Kidney (tissue), 14 donors: ENCODE measurements around the gene DNAH3. TPM values are rescaled to one million over a fixed set of nuclear protein-coding genes. Genes with fewer than 3 reads are reported as not detected.
A peak's percentile ranks its signal among the peaks of the same experiment; 100 is the strongest.

Source experiments
- DNase-seq, 5 donors: peaks; one replicate each; pipeline ENCODE4 v3.0.0-alpha.2; 2013 to 2020
- FAIRE-seq: peaks from 2 replicates; lab custom pipeline; 2012; peaks lifted over from hg19 to GRCh38; lab: Jason Lieb, UNC
- H3K27ac ChIP-seq, 2 donors: one replicate each; pipeline ENCODE4 v1.7.0; 2013; ENCODE audit warnings: low read depth in 2 of 2, low read length in 2 of 2, inconsistent platforms in 1 of 2
- H3K27me3 ChIP-seq: one replicate; pipeline ENCODE4 v1.7.1; 2013; ENCODE audit warnings: low read length, inconsistent platforms; ENCODE audit not compliant: control insufficient read depth, insufficient read depth
- H3K36me3 ChIP-seq, 3 donors: one replicate each; pipeline versions ENCODE4 v1.7.0 to v1.7.1; 2013; ENCODE audit warnings: low read length in 3 of 3, control low read depth in 1 of 3, inconsistent platforms in 1 of 3; ENCODE audit not compliant: insufficient read depth in 3 of 3, control insufficient read depth in 2 of 3
- H3K4me1 ChIP-seq, 3 donors: one replicate each; pipeline versions ENCODE4 v1.7.0 to v1.7.1; 2013; ENCODE audit warnings: low read length in 3 of 3, inconsistent platforms in 1 of 3, low read depth in 1 of 3; ENCODE audit not compliant: control insufficient read depth in 2 of 3, insufficient read depth in 2 of 3
- H3K4me3 ChIP-seq, 3 donors: one replicate each; pipeline versions ENCODE4 v1.7.0 to v1.8.1; 2013; ENCODE audit warnings: low read length in 3 of 3, control low read depth in 1 of 3, inconsistent platforms in 1 of 3
- H3K9ac ChIP-seq, 3 donors: one replicate each; pipeline versions ENCODE4 v1.7.0 to v1.7.1; 2013; ENCODE audit warnings: low read length in 3 of 3, control low read depth in 1 of 3, inconsistent platforms in 1 of 3
- H3K9me3 ChIP-seq, 3 donors: one replicate each; pipeline versions ENCODE4 v1.7.0 to v1.7.1; 2013; ENCODE audit warnings: low read length in 3 of 3, control low read depth in 1 of 3, inconsistent platforms in 1 of 3; ENCODE audit not compliant: control insufficient read depth in 2 of 3, insufficient read depth in 1 of 3
- intact Hi-C: fragments of 100-400 bp; cut with DNase I; formaldehyde crosslinking; loops from one replicate; pipeline ENCODE4 v1.11.1; 2022
- polyA plus RNA-seq: library from polyadenylated mRNA; stranded (reverse); fragments of 350-450 nt; fragmentation: Illumina TruSeq; extraction: RNeasy Lipid Tissue Mini Kit (QIAGEN cat#74804); gene quantifications from one replicate; pipeline ENCODE4 v1.2.3, GENCODE V29; 2014; ENCODE audit warnings: low read depth, low replicate concordance; ENCODE audit not compliant: insufficient read depth
- total RNA-seq: library from RNA; stranded (reverse); fragmentation: NEBNext Ultra II Directional; extraction: Animal tissue kit (Norgen Biotek cat#: 25700); gene quantifications from one replicate; pipeline ENCODE4 v1.2.1, GENCODE V29; 2021
- TF ChIP-seq, protein P1 (sequence below): IDR thresholded peaks from 3 replicates; pipeline ENCODE4 v1.5.1; 2012; ENCODE audit warnings: mild to moderate bottlenecking, moderate library complexity, borderline replicate concordance; ENCODE audit not compliant: insufficient read depth; ENCODE audit errors: extremely low read depth
- donor health status: control.
- donor health status: control.
- donor health status: control.
- donor health status: control.
- donor health status: control.
- donor health status: DM: yes; HTN: yes; CAD: no.
- donor health status: Normal renal cell carcinoma (clear cell type).

The DNAH3 gene
- total and polyA plus RNA-seq, 2 donors from 2014 or later, result 0.19 to 0.57 TPM

DNA sequence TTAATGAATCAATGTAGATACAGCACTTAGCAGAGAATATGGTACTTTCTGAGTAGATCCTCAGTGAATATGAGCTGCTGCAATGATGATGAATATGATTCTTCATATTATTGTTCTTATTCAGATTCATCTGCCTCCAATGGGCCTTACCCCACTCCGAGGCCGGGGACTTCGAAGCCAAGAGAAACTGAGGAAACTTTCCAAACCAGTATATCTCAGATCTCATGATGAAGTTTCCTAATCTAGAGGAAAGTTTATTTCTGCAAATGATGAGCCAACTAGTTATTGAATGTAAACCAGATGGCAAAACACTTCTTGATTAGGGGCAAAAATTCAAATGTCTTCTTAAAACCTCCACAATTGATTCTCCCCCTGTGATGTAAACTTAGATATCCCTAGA is 226.8 kb downstream of the DNAH3 start:
- no peak overlapping the region for H3K4me3 ChIP-seq
- no peak overlapping the region for H3K9ac ChIP-seq
- FAIRE-seq (no peak), DNase-seq (no peak)
- TF ChIP-seq, protein P1, sequence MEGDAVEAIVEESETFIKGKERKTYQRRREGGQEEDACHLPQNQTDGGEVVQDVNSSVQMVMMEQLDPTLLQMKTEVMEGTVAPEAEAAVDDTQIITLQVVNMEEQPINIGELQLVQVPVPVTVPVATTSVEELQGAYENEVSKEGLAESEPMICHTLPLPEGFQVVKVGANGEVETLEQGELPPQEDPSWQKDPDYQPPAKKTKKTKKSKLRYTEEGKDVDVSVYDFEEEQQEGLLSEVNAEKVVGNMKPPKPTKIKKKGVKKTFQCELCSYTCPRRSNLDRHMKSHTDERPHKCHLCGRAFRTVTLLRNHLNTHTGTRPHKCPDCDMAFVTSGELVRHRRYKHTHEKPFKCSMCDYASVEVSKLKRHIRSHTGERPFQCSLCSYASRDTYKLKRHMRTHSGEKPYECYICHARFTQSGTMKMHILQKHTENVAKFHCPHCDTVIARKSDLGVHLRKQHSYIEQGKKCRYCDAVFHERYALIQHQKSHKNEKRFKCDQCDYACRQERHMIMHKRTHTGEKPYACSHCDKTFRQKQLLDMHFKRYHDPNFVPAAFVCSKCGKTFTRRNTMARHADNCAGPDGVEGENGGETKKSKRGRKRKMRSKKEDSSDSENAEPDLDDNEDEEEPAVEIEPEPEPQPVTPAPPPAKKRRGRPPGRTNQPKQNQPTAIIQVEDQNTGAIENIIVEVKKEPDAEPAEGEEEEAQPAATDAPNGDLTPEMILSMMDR, result no peak
- H3K27me3 ChIP-seq, result no peaks in the 10 kb centered on the region
- H3K27ac ChIP-seq, result no peak overlapping the region
- H3K36me3 ChIP-seq, result no peaks in the 10 kb centered on the region
- intact Hi-C loops, result no loop called here
- H3K4me1 ChIP-seq, result no peaks in the 10 kb centered on the region
- no peaks in the 10 kb centered on the region for H3K9me3 ChIP-seq

- DNase-seq (no peak), FAIRE-seq (peak; percentile 82)
- intact Hi-C loops, result no loop called here
- no peak overlapping the region for H3K4me3 ChIP-seq
- TF ChIP-seq, protein P1, result no peak
- no peaks in the 10 kb centered on the region for H3K36me3 ChIP-seq
- no peak overlapping the region for H3K9ac ChIP-seq
- no peaks in the 10 kb centered on the region for H3K4me1 ChIP-seq
- H3K27me3 ChIP-seq, result no peaks in the 10 kb centered on the region
- H3K27ac ChIP-seq, result no peak overlapping the region
- H3K9me3 ChIP-seq, result no peaks in the 10 kb centered on the region
These were observed 229.8 kb downstream of the DNAH3 start for GRCh38 chr16:20920799-20921198.

GRCh38 chr16:20920091-20920490 is 230.6 kb downstream of the DNAH3 start:
- TF ChIP-seq, protein P1, result no peak
- no peaks in the 10 kb centered on the region for H3K36me3 ChIP-seq
- no peak for FAIRE-seq

More at GRCh38 chr16:20920091-20920490, 230.6 kb downstream of the DNAH3 start:
- intact Hi-C loops, result no loop called here
- no peaks in the 10 kb centered on the region for H3K9me3 ChIP-seq
- no peak overlapping the region for H3K4me3 ChIP-seq
- H3K27me3 ChIP-seq, result no peaks in the 10 kb centered on the region
- no peak overlapping the region for H3K27ac ChIP-seq
- no peak overlapping the region for H3K9ac ChIP-seq
- no peaks in the 10 kb centered on the region for H3K4me1 ChIP-seq
- peak in 2 of 5 donors; percentile 41 to 52 for DNase-seq
